Subcutaneous abdominal adipose tissue (tissue), 5 donors: ENCODE measurements around the gene CLMN.

Source experiments
- H3K27ac ChIP-seq: one replicate; pipeline ENCODE4 v1.7.0; 2013; ENCODE audit warnings: low read depth, mild to moderate bottlenecking, inconsistent platforms, low read length, moderate library complexity
- H3K27me3 ChIP-seq, 5 donors: one replicate each; pipeline ENCODE4 v1.7.0; 2013; ENCODE audit warnings: low read length in 5 of 5, inconsistent platforms in 1 of 5; ENCODE audit not compliant: control insufficient read depth in 5 of 5, insufficient read depth in 4 of 5
- H3K36me3 ChIP-seq, 5 donors: one replicate each; pipeline ENCODE4 v1.7.0; 2013; ENCODE audit warnings: low read length in 5 of 5; ENCODE audit not compliant: control insufficient read depth in 5 of 5, insufficient read depth in 5 of 5
- H3K4me1 ChIP-seq, 5 donors: one replicate each; pipeline ENCODE4 v1.7.0; 2013; ENCODE audit warnings: low read length in 5 of 5, mild to moderate bottlenecking in 3 of 5, moderate library complexity in 1 of 5; ENCODE audit not compliant: control insufficient read depth in 5 of 5, insufficient read depth in 5 of 5
- H3K4me3 ChIP-seq, 5 donors: one replicate each; pipeline ENCODE4 v1.7.0; 2013; ENCODE audit warnings: low read length in 5 of 5, low read depth in 1 of 5
- H3K9ac ChIP-seq, 5 donors: one replicate each; pipeline ENCODE4 v1.7.0; 2013; ENCODE audit warnings: low read length in 5 of 5, mild to moderate bottlenecking in 4 of 5, moderate library complexity in 3 of 5
- H3K9me3 ChIP-seq, 5 donors: one replicate each; pipeline ENCODE4 v1.7.0; 2013; ENCODE audit warnings: low read length in 5 of 5; ENCODE audit not compliant: control insufficient read depth in 5 of 5
- donor health status: healthy.
- donor health status: healthy.
- donor health status: healthy.
- donor health status: healthy.
- donor health status: healthy.

Gene CLMN

DNA sequence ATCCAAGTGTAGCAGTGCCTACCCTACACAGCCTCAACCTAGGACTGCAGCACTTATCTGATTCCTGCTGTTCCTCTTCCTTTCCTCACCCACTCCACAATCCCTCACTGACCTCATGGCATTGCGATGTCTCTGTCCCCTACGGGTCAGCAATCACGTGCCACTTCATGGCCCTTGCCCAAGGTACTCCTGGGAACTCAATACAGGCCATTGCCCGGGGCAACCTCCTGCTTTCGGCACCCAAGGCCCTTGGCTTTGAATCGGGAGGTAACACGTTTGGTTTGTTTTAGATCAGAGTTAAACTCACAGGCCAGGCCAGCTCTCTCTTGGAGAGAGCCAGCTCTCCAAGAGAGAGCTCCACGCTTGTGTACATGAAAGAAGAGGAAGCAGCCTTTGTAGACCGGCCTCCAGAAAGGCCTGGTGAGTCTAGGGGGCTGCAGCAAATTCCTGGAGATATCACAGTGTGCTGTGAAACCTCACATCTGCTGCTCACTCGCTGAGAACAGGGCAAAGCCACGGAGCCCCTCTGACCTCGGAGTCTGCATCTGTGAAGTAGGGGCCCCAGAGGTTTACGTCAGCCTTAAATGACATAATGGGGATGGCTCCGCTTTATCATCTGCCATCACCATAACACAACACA lies 12.2 kb downstream of the CLMN start:
- no peaks in the 10 kb centered on the region for H3K9me3 ChIP-seq
- no peaks in the 10 kb centered on the region for H3K27me3 ChIP-seq
- no peaks in the 10 kb centered on the region for H3K36me3 ChIP-seq
- H3K4me1 ChIP-seq = peaks cover 5 to 62% (median 45%) of the 10 kb centered on the region in 5 donors
- H3K4me3 ChIP-seq = peak overlapping the region in 1 of 5 donors; percentile 11
- H3K27ac ChIP-seq = peak overlapping the region; percentile 18
- peak overlapping the region in 1 of 5 donors; percentile 38 for H3K9ac ChIP-seq

DNA sequence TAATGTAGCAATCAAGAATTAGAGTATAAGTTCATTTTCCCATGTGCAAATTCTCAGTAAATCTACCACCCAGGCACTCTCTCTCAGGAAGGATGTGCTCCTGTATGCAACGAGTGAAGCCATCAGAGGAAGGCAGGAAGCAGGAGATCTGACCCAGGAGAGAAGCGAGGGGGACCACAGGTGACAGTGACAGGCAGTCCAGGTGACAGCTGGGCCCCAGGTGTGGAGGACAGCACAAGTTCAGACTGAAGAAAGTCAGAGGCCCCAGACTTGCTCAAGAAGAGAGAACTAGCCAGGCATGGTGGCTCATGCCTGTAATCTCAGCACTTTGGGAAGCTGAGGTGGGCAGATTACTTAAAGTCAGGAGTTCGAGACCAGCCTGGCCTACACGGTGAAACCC lies 13.8 kb downstream of the CLMN start:
- no peak overlapping the region for H3K9ac ChIP-seq
- H3K27me3 ChIP-seq = no peaks in the 10 kb centered on the region
- H3K4me1 ChIP-seq = peaks cover 5 to 53% (median 39%) of the 10 kb centered on the region in 5 donors
- no peak overlapping the region for H3K27ac ChIP-seq
- H3K4me3 ChIP-seq = no peak overlapping the region
- H3K9me3 ChIP-seq = no peaks in the 10 kb centered on the region
- H3K36me3 ChIP-seq = no peaks in the 10 kb centered on the region

DNA sequence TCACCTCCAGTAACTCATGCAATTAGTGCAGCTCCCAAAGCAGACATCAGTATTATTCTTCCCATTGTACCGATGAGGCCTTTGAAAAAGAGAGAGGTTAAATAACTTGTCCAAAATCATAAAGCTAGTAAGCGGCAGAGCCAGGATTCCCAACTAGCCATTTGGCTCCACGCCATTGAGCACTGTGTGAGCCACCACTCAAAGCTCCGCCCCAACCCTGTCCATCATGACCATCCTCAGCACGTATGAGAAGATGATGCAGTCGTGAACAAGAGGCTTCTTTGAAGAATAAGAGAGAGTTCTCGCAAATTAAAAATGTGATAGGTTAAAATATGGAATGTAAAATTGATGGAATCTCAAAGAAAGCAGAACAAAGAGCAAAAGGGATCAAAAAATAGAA lies 14.6 kb downstream of the CLMN start:
- no peak overlapping the region for H3K4me3 ChIP-seq
- no peaks in the 10 kb centered on the region for H3K27me3 ChIP-seq
- no peak overlapping the region for H3K27ac ChIP-seq
- H3K4me1 ChIP-seq = peaks cover 0 to 54% (median 46%) of the 10 kb centered on the region in 5 donors
- no peak overlapping the region for H3K9ac ChIP-seq
- no peaks in the 10 kb centered on the region for H3K9me3 ChIP-seq
- H3K36me3 ChIP-seq = no peaks in the 10 kb centered on the region

- Histone ChIP-seq H3K9me3 (no peaks in the 10 kb centered on the region), H3K4me1 (peaks cover 0 to 51% (median 46%) of the 10 kb centered on the region in 5 donors), H3K4me3 (no peak overlapping the region), H3K9ac (no peak overlapping the region), H3K27me3 (no peaks in the 10 kb centered on the region), H3K27ac (no peak overlapping the region), H3K36me3 (no peaks in the 10 kb centered on the region)
Observed at GRCh38 chr14:95304342-95304741, 15.4 kb downstream of the CLMN start.

GRCh38 chr14:95303552-95303951 lies 16.2 kb downstream of the CLMN start:
- Histone ChIP-seq H3K27ac (no peak overlapping the region), H3K9ac (no peak overlapping the region), H3K36me3 (no peaks in the 10 kb centered on the region), H3K4me3 (no peak overlapping the region), H3K4me1 (peaks cover 0 to 46% (median 43%) of the 10 kb centered on the region in 5 donors), H3K9me3 (no peaks in the 10 kb centered on the region), H3K27me3 (no peaks in the 10 kb centered on the region)

- no peak overlapping the region for H3K27ac ChIP-seq
- no peaks in the 10 kb centered on the region for H3K9me3 ChIP-seq
- H3K9ac ChIP-seq = no peak overlapping the region
- no peak overlapping the region for H3K4me3 ChIP-seq
- peaks cover 0 to 39% (median 36%) of the 10 kb centered on the region in 5 donors for H3K4me1 ChIP-seq
- H3K36me3 ChIP-seq = peaks cover 0 to under 1% (median 0%) of the 10 kb centered on the region in 5 donors
- H3K27me3 ChIP-seq = no peaks in the 10 kb centered on the region
Observed at GRCh38 chr14:95302667-95303506, 16.8 kb downstream of the CLMN start.

DNA sequence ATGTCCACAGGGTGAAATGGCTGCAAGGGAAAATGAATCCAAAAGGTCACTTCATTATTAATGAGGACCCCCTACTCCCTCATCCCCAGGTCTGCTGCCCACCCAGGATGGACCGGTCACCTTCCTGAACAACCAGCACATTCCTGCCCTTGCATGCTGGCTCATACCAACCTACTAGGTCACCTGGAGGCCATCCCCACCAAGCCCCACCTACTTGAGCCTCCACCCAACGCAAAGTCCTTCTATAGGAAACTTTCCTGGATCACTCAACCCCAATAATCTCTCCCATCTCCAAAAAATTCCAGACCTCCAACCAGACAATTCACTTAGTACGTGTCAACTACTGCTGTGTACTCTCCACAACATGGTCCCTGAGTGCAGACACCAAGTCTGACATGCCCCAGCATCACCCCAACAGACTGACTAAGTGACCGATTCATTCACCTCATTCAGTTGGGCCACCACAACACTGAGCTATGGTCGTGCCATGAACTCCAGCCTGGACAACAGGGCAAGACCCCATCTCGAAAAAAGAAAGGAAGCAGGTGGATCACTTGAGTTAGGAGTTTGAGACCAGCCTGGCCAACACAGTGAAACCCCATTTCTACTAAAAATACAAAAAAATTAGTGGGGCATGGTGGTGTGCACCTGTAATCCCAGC lies 18.1 kb downstream of the CLMN start:
- Histone ChIP-seq H3K27ac (peak overlapping the region; percentile 18), H3K27me3 (no peaks in the 10 kb centered on the region), H3K4me1 (peaks cover 0 to 28% (median 24%) of the 10 kb centered on the region in 5 donors), H3K9ac (no peak overlapping the region), H3K4me3 (no peak overlapping the region), H3K9me3 (no peaks in the 10 kb centered on the region), H3K36me3 (peaks cover 0 to 5% (median 0%) of the 10 kb centered on the region in 5 donors)

DNA sequence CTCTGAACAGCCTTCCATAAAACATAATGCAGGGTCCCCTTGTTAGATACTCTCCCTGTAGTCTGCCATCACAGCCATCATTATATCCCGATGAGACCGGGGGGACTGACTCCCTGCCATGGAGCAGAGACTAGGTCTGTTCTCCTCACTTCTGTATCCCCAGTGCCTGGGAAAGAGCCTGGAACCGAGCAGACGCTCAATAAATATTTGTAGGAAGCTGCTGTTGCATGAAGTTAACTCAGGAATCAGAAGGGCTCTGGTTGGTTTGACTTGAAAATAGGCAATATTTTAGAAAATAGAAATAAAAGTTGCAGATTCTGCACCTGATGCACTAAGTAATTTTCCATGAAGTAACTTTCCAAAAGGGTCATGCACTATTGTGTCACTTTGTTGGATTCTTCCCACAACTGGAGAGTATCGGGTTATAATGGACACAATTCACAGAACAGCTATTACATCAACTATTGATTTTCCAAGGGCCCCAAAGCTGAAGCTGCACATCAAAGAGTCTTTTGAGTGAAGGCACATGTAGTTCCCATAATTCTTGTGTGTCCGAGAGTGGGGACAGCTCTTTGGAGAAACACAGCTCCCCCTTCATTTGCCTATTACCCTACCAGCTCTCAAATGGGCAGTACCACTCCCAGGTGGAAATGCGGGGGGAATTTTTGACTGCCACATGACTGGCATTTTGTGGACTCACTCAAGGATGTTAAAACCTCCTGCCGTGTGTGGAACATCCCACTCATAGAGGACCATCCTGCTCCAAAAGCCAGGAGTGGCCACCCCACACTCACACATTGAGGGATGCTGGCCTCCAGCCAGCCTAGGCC lies 18.8 kb downstream of the CLMN start:
- Histone ChIP-seq H3K9me3 (peaks cover 0 to 4% (median 1%) of the 10 kb centered on the region in 5 donors), H3K4me1 (peaks cover 0 to 30% (median 24%) of the 10 kb centered on the region in 5 donors), H3K27me3 (no peaks in the 10 kb centered on the region), H3K4me3 (no peak overlapping the region), H3K9ac (no peak overlapping the region), H3K36me3 (peaks cover 0 to 5% (median 0%) of the 10 kb centered on the region in 5 donors), H3K27ac (peak overlapping the region; percentile 18)

DNA sequence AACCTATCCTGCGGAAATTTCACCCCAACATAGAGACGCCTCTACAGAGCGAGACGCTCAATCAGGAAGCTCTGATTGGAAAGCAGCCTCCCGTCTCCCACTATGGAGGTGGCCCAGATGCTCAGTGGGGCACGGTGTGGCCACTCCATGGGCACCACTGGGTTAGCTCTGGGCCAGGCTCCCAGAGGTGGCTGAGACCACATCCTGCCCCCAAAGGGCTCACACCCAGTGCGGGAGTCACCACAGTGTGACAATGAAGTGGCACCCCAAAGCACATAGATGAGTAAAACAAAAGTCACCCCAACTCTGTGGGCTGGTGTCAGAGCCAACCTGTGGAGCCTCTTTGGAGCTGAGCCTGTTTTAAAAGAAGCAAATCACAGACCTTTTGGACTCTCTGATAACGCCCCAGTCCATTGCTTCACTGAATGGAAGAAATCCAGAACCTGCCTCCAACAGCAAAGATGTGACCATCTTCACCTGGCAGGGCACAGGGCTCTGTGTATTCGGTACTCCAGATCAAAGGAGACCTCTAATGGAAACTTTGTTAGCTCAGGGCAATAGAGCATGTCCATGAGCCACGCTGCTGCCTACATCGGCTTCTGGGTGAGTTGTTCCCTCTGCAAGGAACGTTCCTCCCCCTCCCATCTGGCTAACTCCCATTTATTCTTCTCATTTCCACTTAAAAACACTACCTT lies 19.6 kb downstream of the CLMN start:
- Histone ChIP-seq H3K27ac (peak overlapping the region; percentile 12), H3K4me1 (peaks cover 0 to 33% (median 28%) of the 10 kb centered on the region in 5 donors), H3K9ac (no peak overlapping the region), H3K27me3 (no peaks in the 10 kb centered on the region), H3K9me3 (peaks cover 0 to 7% (median 3%) of the 10 kb centered on the region in 5 donors), H3K4me3 (no peak overlapping the region), H3K36me3 (peaks cover 0 to 5% (median 0%) of the 10 kb centered on the region in 5 donors)
